ENCODE results near the gene VSIR. TPM values are rescaled to one million over a fixed set of nuclear protein-coding genes. Genes with fewer than 3 reads are reported as not detected.

Gene VSIR
- total RNA-seq, 2 experiments from 2014 or later, result 78.2 to 104 TPM

- H3K9me3 Mint-ChIP-seq (ENCODE audit: low read depth), result no peaks in the 10 kb centered on the region
- H3K36me3 Mint-ChIP-seq (ENCODE audit: low read depth), result peaks cover 57% of the 10 kb centered on the region
- ATAC-seq, result no peak
- intact Hi-C loops (cut with DNase I, micrococcal nuclease), result no loop called here
- H3K4me3 Mint-ChIP-seq, result no peak overlapping the region
- ChIA-PET POLR2A (no interaction called here), CTCF (interaction anchor here (0.6 to 1.0 kb wide), 4 partner anchors 16 to 25 kb away, joined by 3 to 5 read pairs (median 3); no protein-coding TSS in a partner anchor)
- H3K27ac Mint-ChIP-seq, result peak overlapping the region; percentile 99
- H3K27me3 Mint-ChIP-seq, result no peaks in the 10 kb centered on the region
- H3K4me1 Mint-ChIP-seq, result peaks cover 97% of the 10 kb centered on the region
- DNase-seq, result no peak
These were observed 23.0 kb downstream of the VSIR start for GRCh38 chr10:71750124-71750841.

- ChIA-PET POLR2A (interaction anchor here (0.5 to 0.8 kb wide), 4 partner anchors 23 to 1583 kb away, joined by 3 to 5 read pairs (median 4); no protein-coding TSS in a partner anchor), CTCF (interaction anchor here (0.6 to 1.2 kb wide), 10 partner anchors 8 to 532 kb away, joined by 3 to 6 read pairs (median 4); no protein-coding TSS in a partner anchor)
- ATAC-seq (no peak), DNase-seq (no peak)
- intact Hi-C loops (cut with DNase I, micrococcal nuclease), result loop anchor here in 1 of 2 experiments (2.0 kb wide), 1 partner anchor 19 kb away; no protein-coding TSS in a partner anchor
- Mint-ChIP-seq H3K27ac (peak overlapping the region; percentile 99), H3K36me3 (ENCODE audit: low read depth) (peaks cover 53% of the 10 kb centered on the region), H3K9me3 (ENCODE audit: low read depth) (no peaks in the 10 kb centered on the region), H3K4me1 (peaks cover 97% of the 10 kb centered on the region), H3K4me3 (peak overlapping the region; percentile 68), H3K27me3 (no peaks in the 10 kb centered on the region)
These were observed 23.9 kb downstream of the VSIR start for GRCh38 chr10:71749396-71749795.

- H3K9me3 Mint-ChIP-seq (ENCODE audit: low read depth), result no peaks in the 10 kb centered on the region
- intact Hi-C loops (cut with DNase I, micrococcal nuclease), result loop anchor here (1.0 to 2.0 kb wide), 3 partner anchors 20 to 25 kb away; partner anchors contain the start of gene VSIR (in 1 of the 2)
- ChIA-PET POLR2A (interaction anchor here (0.5 to 1.4 kb wide), 5 partner anchors 20 to 1088 kb away, joined by 3 to 5 read pairs (median 5); partner anchors contain the start of gene VSIR), CTCF (interaction anchor here (0.6 to 1.6 kb wide), 14 partner anchors 9 to 581 kb away, joined by 3 to 6 read pairs (median 3); no protein-coding TSS in a partner anchor)
- H3K4me3 Mint-ChIP-seq, result peak overlapping the region; percentile 68
- H3K36me3 Mint-ChIP-seq (ENCODE audit: low read depth), result peaks cover 46% of the 10 kb centered on the region
- DNase-seq, result peak; percentile 90
- ATAC-seq, result peak; percentile 91
- H3K27ac Mint-ChIP-seq, result peak overlapping the region; percentile 99
- H3K27me3 Mint-ChIP-seq, result no peaks in the 10 kb centered on the region
- peaks cover 97% of the 10 kb centered on the region for H3K4me1 Mint-ChIP-seq
These were observed 24.6 kb downstream of the VSIR start for GRCh38 chr10:71748671-71749191.

- ChIA-PET CTCF (interaction anchor here (0.6 to 5.6 kb wide), 18 partner anchors 9 to 582 kb away, joined by 3 to 26 read pairs (median 4); partner anchors contain the start of gene VSIR), POLR2A (interaction anchor here (0.6 to 1.4 kb wide), 4 partner anchors 11 to 26 kb away, joined by 3 to 6 read pairs (median 5); partner anchors contain the start of gene VSIR)
- H3K27ac Mint-ChIP-seq, result peak overlapping the region; percentile 99
- H3K36me3 Mint-ChIP-seq (ENCODE audit: low read depth), result peaks cover 39% of the 10 kb centered on the region
- intact Hi-C loops (cut with DNase I, micrococcal nuclease), result loop anchor here (1.0 to 2.0 kb wide), 3 partner anchors 21 to 25 kb away; partner anchors contain the start of gene VSIR (in 1 of the 2)
- peaks cover 97% of the 10 kb centered on the region for H3K4me1 Mint-ChIP-seq
- H3K27me3 Mint-ChIP-seq, result no peaks in the 10 kb centered on the region
- H3K4me3 Mint-ChIP-seq, result peak overlapping the region; percentile 68
- no peaks in the 10 kb centered on the region for H3K9me3 Mint-ChIP-seq (ENCODE audit: low read depth)
- no peak for DNase-seq
- ATAC-seq, result no peak
These were observed 25.5 kb downstream of the VSIR start for GRCh38 chr10:71747551-71748523.

GRCh38 chr10:71747039-71747531 lies 26.2 kb downstream of the VSIR start:
- POLR2A ChIA-PET, result interaction anchor here (0.6 to 1.0 kb wide), 3 partner anchors 10 to 22 kb away, joined by 3 to 8 read pairs (median 3); no protein-coding TSS in a partner anchor
- peaks cover 39% of the 10 kb centered on the region for H3K36me3 Mint-ChIP-seq (ENCODE audit: low read depth)
- no peaks in the 10 kb centered on the region for H3K27me3 Mint-ChIP-seq
- intact Hi-C loops (cut with DNase I, micrococcal nuclease), result no loop called here
- ATAC-seq (no peak), DNase-seq (no peak)
- H3K9me3 Mint-ChIP-seq (ENCODE audit: low read depth), result peaks cover 3% of the 10 kb centered on the region
- H3K4me3 Mint-ChIP-seq, result no peak overlapping the region
- CTCF ChIA-PET, result interaction anchor here (0.6 to 5.6 kb wide), 10 partner anchors 9 to 432 kb away, joined by 3 to 26 read pairs (median 4); partner anchors contain the start of gene VSIR
- peaks cover 97% of the 10 kb centered on the region for H3K4me1 Mint-ChIP-seq
- peak overlapping the region; percentile 99 for H3K27ac Mint-ChIP-seq

- Mint-ChIP-seq H3K36me3 (ENCODE audit: low read depth) (peaks cover 36% of the 10 kb centered on the region), H3K4me3 (no peak overlapping the region), H3K9me3 (ENCODE audit: low read depth) (peaks cover 3% of the 10 kb centered on the region), H3K4me1 (peaks cover 97% of the 10 kb centered on the region), H3K27me3 (no peaks in the 10 kb centered on the region), H3K27ac (peak overlapping the region; percentile 99)
- DNase-seq (peak; percentile 66), ATAC-seq (no peak)
- intact Hi-C loops (cut with DNase I, micrococcal nuclease), result no loop called here
- ChIA-PET POLR2A (interaction anchor here (0.6 to 1.1 kb wide), 3 partner anchors 10 to 23 kb away, joined by 3 to 8 read pairs (median 3); no protein-coding TSS in a partner anchor), CTCF (interaction anchor here (0.6 to 5.6 kb wide), 10 partner anchors 10 to 432 kb away, joined by 3 to 26 read pairs (median 4); partner anchors contain the start of gene VSIR)
These were observed 26.8 kb downstream of the VSIR start for GRCh38 chr10:71746344-71747037.

- intact Hi-C loops (cut with DNase I, micrococcal nuclease), result no loop called here
- Mint-ChIP-seq H3K36me3 (ENCODE audit: low read depth) (peaks cover 37% of the 10 kb centered on the region), H3K4me1 (peaks cover 100% of the 10 kb centered on the region)
These were observed 27.6 kb downstream of the VSIR start for GRCh38 chr10:71745664-71746250.

GRCh38 chr10:71744897-71745663 lies 28.2 kb downstream of the VSIR start:
- H3K27me3 Mint-ChIP-seq, result no peaks in the 10 kb centered on the region
- H3K4me1 Mint-ChIP-seq, result peaks cover 100% of the 10 kb centered on the region
- ChIA-PET POLR2A (interaction anchor here (1.1 kb wide), 1 partner anchor 9 kb away, joined by 3 read pairs; no protein-coding TSS in a partner anchor), CTCF (interaction anchor here (1.5 to 5.6 kb wide), 3 partner anchors 11 to 151 kb away, joined by 3 to 26 read pairs (median 5); partner anchors contain the start of gene VSIR)
- no peak overlapping the region for H3K4me3 Mint-ChIP-seq
- H3K36me3 Mint-ChIP-seq (ENCODE audit: low read depth), result peaks cover 30% of the 10 kb centered on the region
- ATAC-seq (no peak), DNase-seq (no peak)
- H3K9me3 Mint-ChIP-seq (ENCODE audit: low read depth), result peaks cover 3% of the 10 kb centered on the region
- intact Hi-C loops (cut with DNase I, micrococcal nuclease), result no loop called here
- H3K27ac Mint-ChIP-seq, result peak overlapping the region; percentile 99

More at GRCh38 chr10:71745664-71746250, 27.6 kb downstream of the VSIR start:
- ChIA-PET CTCF (interaction anchor here (0.7 to 5.6 kb wide), 5 partner anchors 11 to 27 kb away, joined by 4 to 26 read pairs (median 6); partner anchors contain the start of gene VSIR), POLR2A (interaction anchor here (1.1 kb wide), 1 partner anchor 9 kb away, joined by 3 read pairs; no protein-coding TSS in a partner anchor)
- Mint-ChIP-seq H3K4me3 (no peak overlapping the region), H3K27me3 (no peaks in the 10 kb centered on the region), H3K9me3 (ENCODE audit: low read depth) (peaks cover 3% of the 10 kb centered on the region), H3K27ac (peak overlapping the region; percentile 99)
- no peak for ATAC-seq
- no peak for DNase-seq

GRCh38 chr10:71743866-71744265 lies 29.5 kb downstream of the VSIR start:
- peak overlapping the region; percentile 97 for H3K27ac Mint-ChIP-seq
- H3K4me3 Mint-ChIP-seq, result no peak overlapping the region
- peaks cover 3% of the 10 kb centered on the region for H3K9me3 Mint-ChIP-seq (ENCODE audit: low read depth)
- H3K4me1 Mint-ChIP-seq, result peaks cover 100% of the 10 kb centered on the region
- ATAC-seq (no peak), DNase-seq (no peak)
- POLR2A ChIA-PET, result interaction anchor here (0.6 to 1.5 kb wide), 2 partner anchors 16 to 346 kb away, joined by 3 to 5 read pairs; no protein-coding TSS in a partner anchor
- CTCF ChIA-PET, result interaction anchor here (0.6 to 5.6 kb wide), 5 partner anchors 13 to 370 kb away, joined by 3 to 26 read pairs (median 5); no protein-coding TSS in a partner anchor
- no peaks in the 10 kb centered on the region for H3K27me3 Mint-ChIP-seq
- intact Hi-C loops (cut with DNase I, micrococcal nuclease), result no loop called here
- peaks cover 25% of the 10 kb centered on the region for H3K36me3 Mint-ChIP-seq (ENCODE audit: low read depth)
